Iris pigment epithelial cell (primary cell): ENCODE results near the gene SLCO3A1.
"Not testable (repeated sequence)": the region's sequence is repeated elsewhere in the genome, so short reads cannot be mapped to it uniquely, and the experiment has no call there.

Source experiments
- DNase-seq: peaks from one replicate; pipeline ENCODE4 v3.0.0-alpha.2; 2011; ENCODE audit warnings: low read depth

Gene SLCO3A1

GRCh38 chr15:91940496-91941381 lies 87.2 kb downstream of the SLCO3A1 start:
- no peak for DNase-seq

GRCh38 chr15:91941871-91942658 lies 88.6 kb downstream of the SLCO3A1 start:
- DNase-seq, result no peak

GRCh38 chr15:91942720-91943394 lies 89.3 kb downstream of the SLCO3A1 start:
- peak; percentile 39 for DNase-seq

- DNase-seq, result no peak
Measured at GRCh38 chr15:91944331-91944730, 90.8 kb downstream of the SLCO3A1 start.

GRCh38 chr15:91945385-91945784 lies 91.9 kb downstream of the SLCO3A1 start:
- DNase-seq, result no peak

GRCh38 chr15:91946075-91946474 lies 92.6 kb downstream of the SLCO3A1 start:
- no peak for DNase-seq

- no peak for DNase-seq
Measured at GRCh38 chr15:91946581-91947292, 93.2 kb downstream of the SLCO3A1 start.

- no peak for DNase-seq
Measured at GRCh38 chr15:91947293-91947679, 93.8 kb downstream of the SLCO3A1 start.

- DNase-seq, result peak; percentile 12
Measured at GRCh38 chr15:91947683-91948608, 94.4 kb downstream of the SLCO3A1 start.

- DNase-seq, result no peak
Measured at GRCh38 chr15:91949361-91949760, 95.9 kb downstream of the SLCO3A1 start.

- no peak for DNase-seq
Measured at GRCh38 chr15:91950054-91950453, 96.5 kb downstream of the SLCO3A1 start.

GRCh38 chr15:91950631-91951329 lies 97.3 kb downstream of the SLCO3A1 start:
- no peak for DNase-seq

- DNase-seq, result no peak
Measured at GRCh38 chr15:91952216-91952615, 98.7 kb downstream of the SLCO3A1 start.

- no peak for DNase-seq
Measured at GRCh38 chr15:91953432-91953831, 99.9 kb downstream of the SLCO3A1 start.

- no peak for DNase-seq
Measured at GRCh38 chr15:91954292-91954691, 100.8 kb downstream of the SLCO3A1 start.

GRCh38 chr15:91956026-91956723 lies 102.7 kb downstream of the SLCO3A1 start:
- no peak for DNase-seq

- no peak for DNase-seq
Measured at GRCh38 chr15:91961357-91961756, 107.8 kb downstream of the SLCO3A1 start.

- DNase-seq, result not testable (repeated sequence)
Measured at GRCh38 chr15:91963747-91964146, 110.2 kb downstream of the SLCO3A1 start.

- DNase-seq, result peak; percentile 17
Measured at GRCh38 chr15:91965501-91966193, 112.1 kb downstream of the SLCO3A1 start.
